NCI-H1694 treated with DMSO at 0.1 percent for 48 hours (cell line): ENCODE results near the gene CARD19.
"Not testable (repeated sequence)": the region's sequence is repeated elsewhere in the genome, so short reads cannot be mapped to it uniquely, and the experiment has no call there.

Experiments used
- DNase-seq: peaks from one replicate; lab custom pipeline; 2025; lab: John Stamatoyannopoulos, UW

CARD19 gene

GRCh38 chr9:93134015-93134739, 38.2 kb downstream of the CARD19 start, which contains the start of gene NINJ1:
NINJ1 (minus strand) TSS chr9:93134251; CDS start chr9:93134217, 34 bp downstream.
- DNase-seq, result peak; percentile 5

DNA sequence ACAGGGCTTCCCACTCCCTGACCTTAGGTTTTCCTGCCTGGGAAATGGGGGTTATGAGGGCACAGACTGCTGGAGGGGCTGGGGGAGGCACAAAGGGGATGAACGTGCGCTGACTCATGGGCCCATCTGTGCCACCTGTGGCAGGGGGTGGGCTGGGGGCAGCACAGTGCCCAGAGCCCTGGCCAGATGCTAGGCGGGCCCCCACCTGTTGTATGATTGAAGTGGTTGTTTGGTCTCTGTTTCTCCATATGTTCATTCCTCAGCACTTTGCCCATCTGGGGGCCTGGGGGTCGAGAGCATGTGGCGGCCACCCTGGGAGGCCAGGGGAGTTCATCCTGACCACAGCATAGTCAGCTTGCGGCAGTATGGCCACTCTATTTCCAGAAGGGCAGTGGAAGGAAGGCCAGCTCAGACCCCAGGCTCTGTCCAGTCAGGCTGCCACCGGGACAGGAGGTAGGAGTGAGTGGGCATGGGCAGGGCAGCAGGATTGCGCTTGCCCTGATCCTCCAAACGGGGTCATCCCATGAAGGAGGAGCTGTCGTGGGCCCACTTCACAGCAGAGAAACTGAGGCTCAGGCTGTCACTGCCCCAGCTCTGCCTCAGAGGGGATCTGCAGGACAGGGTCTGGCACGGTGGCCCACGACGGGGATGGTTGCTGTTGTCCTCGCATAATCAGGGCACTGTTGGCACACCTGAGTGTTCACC, 38.9 kb downstream of the CARD19 start:
- no peak for DNase-seq

GRCh38 chr9:93136011-93136440, 40.0 kb downstream of the CARD19 start:
- DNase-seq, result peak; percentile 57

GRCh38 chr9:93137362-93137761, 41.3 kb downstream of the CARD19 start:
- DNase-seq, result no peak

- DNase-seq, result no peak
Measured at GRCh38 chr9:93138171-93138764, 42.3 kb downstream of the CARD19 start.

GRCh38 chr9:93139365-93140182, 43.6 kb downstream of the CARD19 start:
- no peak for DNase-seq

DNA sequence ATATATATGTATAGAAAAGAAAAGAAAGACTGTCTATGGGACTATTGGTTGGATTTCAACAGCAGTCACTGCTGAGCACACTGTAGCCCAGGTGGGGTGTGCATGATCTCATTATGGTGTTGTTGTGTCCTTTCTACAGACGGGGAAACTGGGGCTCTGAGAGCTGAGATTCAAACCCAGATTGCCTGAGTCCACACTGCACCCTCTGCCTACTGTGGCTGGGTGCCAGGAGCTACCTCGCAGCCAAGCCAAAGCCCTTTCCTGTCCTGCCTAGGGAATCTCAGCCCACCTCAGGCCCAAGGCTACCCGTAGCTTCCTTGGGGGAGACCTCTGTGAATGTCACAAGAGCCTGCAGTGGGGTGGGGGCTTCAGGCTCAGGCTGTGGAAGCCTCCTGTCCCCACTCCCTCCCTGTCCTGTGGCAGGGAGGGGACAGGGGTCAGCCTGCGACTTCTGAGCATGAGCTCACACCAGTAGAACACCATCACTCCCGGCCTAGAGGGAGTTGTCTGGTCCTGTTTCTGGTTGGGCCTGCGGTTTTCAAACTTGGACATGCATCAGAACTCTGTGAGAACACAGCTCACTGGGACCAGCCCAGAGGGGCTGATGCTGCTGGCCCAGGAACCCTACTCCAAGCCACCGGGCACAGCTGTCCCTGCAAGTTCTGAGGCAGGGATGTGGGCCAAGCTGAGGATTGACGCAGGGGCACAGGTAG, 45.9 kb downstream of the CARD19 start:
- no peak for DNase-seq

DNA sequence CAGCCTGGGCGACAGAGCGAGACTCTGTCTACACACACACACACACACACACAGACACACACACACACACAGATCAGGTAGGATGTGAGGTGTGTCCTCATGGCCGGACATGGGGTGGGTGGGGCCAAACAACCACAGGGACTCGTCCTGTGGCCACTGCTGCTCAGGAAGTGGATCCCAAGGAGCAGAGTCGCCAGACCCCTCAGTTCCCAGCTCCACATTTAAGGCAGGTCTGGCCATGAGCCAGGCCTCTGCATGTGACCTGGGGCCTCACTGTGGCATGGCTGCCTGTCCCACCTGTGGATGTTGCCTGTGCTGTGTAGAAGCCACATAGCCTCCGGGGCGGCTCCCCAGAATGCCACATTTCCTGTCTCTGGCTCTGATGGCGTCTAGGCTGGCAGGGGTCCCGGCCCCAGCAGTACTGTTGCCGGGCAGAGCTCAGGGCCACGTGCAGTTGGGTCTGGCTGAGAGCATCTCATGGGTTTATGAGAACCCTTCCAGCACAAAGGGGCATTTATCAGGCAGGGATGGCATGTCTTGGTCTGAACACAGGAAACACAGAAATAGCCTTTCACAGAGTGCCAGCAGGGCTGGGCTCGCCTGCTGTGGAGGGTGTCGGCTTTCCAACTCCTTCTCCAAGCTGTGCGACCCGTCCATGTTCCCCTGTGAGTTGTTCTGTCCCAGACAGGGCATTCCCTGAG, 48.0 kb downstream of the CARD19 start:
- no peak for DNase-seq

- not testable (repeated sequence) for DNase-seq
Measured at GRCh38 chr9:93146696-93147095, 50.7 kb downstream of the CARD19 start.

GRCh38 chr9:93147632-93148031, 51.6 kb downstream of the CARD19 start:
- no peak for DNase-seq

DNA sequence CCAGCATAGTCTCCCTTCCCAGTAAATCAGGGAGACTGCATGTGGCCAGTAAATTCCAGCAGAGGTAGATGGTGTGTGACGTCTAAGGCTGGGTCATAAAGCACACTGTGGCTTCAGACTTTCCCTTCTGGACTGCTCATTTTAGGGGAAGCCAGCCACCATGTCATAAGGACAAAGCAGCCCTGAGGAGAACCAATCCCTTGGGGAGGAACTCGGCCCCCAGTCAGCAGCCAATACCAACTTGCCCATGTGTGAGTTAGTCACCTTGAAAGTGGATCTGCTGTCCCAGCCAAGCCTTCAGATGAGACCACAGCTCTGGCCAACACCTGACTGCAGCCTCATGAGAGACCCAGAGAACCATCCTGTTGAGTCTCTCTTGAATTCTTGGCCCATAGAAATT, 52.7 kb downstream of the CARD19 start:
- DNase-seq, result no peak

DNA sequence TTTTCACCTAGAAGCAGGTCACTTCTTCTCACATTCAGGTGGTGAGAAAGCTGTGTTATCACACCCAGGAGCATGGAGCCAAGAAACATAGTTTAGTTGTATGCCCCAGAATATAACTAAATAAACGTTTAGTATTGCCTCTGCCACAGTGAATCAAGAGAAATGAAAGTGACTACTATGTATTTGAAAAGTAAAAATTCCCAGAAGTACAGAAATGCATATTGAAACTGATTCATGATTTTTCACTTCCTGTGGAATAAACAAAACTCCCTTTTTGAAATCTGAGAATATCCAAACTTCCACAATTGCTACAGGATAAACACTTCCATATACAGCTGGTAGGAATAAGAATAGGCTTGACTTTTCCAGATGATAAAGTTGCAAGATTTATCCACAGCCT, 53.3 kb downstream of the CARD19 start:
- no peak for DNase-seq

- DNase-seq, result no peak
Measured at GRCh38 chr9:93151097-93151784, 55.2 kb downstream of the CARD19 start.

GRCh38 chr9:93154293-93154903, 58.4 kb downstream of the CARD19 start:
- DNase-seq, result peak; percentile 29

- peak; percentile 80 for DNase-seq
Measured at GRCh38 chr9:93155716-93156474, 59.9 kb downstream of the CARD19 start.

DNA sequence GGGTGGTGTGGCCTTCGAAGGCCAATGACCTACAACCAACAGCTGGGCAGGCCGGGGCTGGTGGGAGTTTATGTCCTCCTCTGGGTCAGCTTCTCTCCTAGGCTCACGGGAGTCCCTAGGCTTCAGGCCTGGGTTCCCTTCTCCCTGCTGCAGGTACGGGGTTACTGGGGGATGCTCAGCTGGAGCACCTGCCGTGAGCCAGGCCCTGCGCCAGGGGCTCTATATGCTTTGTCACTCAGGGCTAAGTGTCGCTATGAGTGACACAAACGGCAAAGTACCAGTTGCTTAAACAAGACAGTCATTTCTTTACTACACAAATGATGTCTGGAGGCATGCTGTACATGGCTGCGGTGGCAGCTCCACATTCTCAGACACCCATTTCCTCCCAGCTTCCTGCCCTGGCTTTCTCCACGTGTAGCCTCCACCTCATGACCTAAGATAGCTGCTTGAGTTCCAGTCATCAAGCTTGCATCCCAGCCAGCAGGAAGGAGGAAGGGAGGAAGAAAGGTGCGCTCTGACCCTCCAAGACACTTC, 60.5 kb downstream of the CARD19 start:
- DNase-seq, result no peak

DNA sequence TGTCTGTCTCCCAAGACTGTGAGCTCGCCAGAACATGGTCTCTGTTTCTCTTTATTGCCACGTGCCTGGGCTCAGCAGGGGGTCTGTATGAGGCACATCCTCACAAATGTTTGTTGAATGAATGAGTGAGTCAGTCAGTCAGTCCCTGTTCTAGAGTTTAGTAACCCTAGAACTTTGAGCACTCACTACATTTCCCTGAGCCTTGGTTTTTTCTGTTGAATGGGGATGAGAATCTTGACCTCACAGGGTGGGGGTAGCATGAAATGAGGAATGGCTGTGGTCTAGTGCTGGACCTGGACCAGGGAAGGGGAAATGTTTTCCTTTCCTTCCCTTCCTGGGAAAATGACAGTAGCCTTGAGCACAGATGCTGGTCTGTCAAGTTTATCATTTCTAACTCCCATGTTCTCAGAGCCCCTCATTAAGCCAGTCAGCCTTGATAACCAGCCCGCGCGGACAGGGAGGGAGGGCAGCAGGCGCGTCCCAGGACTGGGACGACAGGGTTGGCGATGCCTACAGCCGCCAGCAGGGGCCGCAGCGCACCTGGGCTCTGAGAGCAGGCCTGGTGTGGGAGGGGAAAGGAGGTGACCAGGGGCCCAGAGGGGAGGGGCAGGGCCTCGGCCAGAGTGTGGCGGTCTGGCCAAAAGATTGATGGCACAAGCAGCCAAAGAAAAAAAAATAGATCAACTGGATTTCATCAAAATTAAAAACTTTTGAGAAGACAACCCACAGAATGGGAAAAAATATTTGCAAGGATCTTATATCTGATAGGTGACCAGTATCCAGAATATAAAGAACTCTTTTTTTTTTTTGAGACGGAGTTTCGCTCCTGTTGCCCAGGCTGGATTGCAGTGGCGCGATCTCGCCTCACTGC, 63.8 kb downstream of the CARD19 start:
- DNase-seq, result no peak
